ENCODE data around the gene TBL2. TPM values are rescaled to one million over a fixed set of nuclear protein-coding genes. Genes with fewer than 3 reads are reported as not detected.

The TBL2 gene
- total and polyA plus RNA-seq, 2 of the 4 experiments (the other 2 are of a cell fraction): 72.6 to 94.1 TPM

GRCh38 chr7:73611017-73611555 lies 32.7 kb upstream of the TBL2 start:
- no peak overlapping the region for H3K56ac ChIP-seq (ENCODE audit: extremely low read depth, insufficient read depth, low read length)
- no peaks in the 10 kb centered on the region; the same call in none of the 2 replicates for H4K20me1 ChIP-seq (ENCODE audit: insufficient read depth, low read length)
- no peaks in the 10 kb centered on the region for H3K9me3 ChIP-seq (ENCODE audit: control insufficient read depth, insufficient read depth, low read length)
- no peak overlapping the region for H4K91ac ChIP-seq (ENCODE audit: insufficient read depth, low read depth, low read length)
- H3K27ac ChIP-seq (ENCODE audit: insufficient read depth, low read length): no peak overlapping the region
- H3K4me1 ChIP-seq (ENCODE audit: control insufficient read depth, insufficient read depth, low read length): no peaks in the 10 kb centered on the region
- no peak overlapping the region for H2BK120ac ChIP-seq (ENCODE audit: low read depth, low read length)
- TF ChIP-seq MXI1 (IDR thresholded peaks at IDR 0.05; ENCODE audit: borderline replicate concordance, low read depth, low read length) (no peak), CHD1 (IDR thresholded peaks at IDR 0.05; ENCODE audit: low read depth, low read length) (no peak), MAFK (IDR thresholded peaks at IDR 0.05; ENCODE audit: low read depth, low read length) (no peak), SMC3 (IDR thresholded peaks at IDR 0.05; ENCODE audit: low read depth, low read length) (no peak), MAZ (IDR thresholded peaks at IDR 0.05; ENCODE audit: borderline replicate concordance, low read depth, low read length) (no peak), NFE2L2 (IDR thresholded peaks at IDR 0.05; ENCODE audit: low read depth, low read length) (no peak), RCOR1 (IDR thresholded peaks at IDR 0.05; ENCODE audit: insufficient replicate concordance, low read length) (no peak), BHLHE40 (IDR thresholded peaks at IDR 0.05; ENCODE audit: low read depth, low read length) (no peak), CEBPB (IDR thresholded peaks at IDR 0.05; ENCODE audit: low read depth, low read length) (no peak), FOS (IDR thresholded peaks at IDR 0.05; ENCODE audit: low read depth, low read length) (no peak), RAD21 (IDR thresholded peaks at IDR 0.05; ENCODE audit: low read length) (no peak), RFX5 (IDR thresholded peaks at IDR 0.05; ENCODE audit: low read depth, low read length) (no peak), POLR2A (IDR thresholded peaks at IDR 0.05; ENCODE audit: low read depth, low read length) (no peak)
- TF ChIP-seq, protein P1, sequence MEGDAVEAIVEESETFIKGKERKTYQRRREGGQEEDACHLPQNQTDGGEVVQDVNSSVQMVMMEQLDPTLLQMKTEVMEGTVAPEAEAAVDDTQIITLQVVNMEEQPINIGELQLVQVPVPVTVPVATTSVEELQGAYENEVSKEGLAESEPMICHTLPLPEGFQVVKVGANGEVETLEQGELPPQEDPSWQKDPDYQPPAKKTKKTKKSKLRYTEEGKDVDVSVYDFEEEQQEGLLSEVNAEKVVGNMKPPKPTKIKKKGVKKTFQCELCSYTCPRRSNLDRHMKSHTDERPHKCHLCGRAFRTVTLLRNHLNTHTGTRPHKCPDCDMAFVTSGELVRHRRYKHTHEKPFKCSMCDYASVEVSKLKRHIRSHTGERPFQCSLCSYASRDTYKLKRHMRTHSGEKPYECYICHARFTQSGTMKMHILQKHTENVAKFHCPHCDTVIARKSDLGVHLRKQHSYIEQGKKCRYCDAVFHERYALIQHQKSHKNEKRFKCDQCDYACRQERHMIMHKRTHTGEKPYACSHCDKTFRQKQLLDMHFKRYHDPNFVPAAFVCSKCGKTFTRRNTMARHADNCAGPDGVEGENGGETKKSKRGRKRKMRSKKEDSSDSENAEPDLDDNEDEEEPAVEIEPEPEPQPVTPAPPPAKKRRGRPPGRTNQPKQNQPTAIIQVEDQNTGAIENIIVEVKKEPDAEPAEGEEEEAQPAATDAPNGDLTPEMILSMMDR (conservative IDR thresholded peaks at IDR 0.05; ENCODE audit: low read depth, low read length): no peak
- TF ChIP-seq, protein P2, sequence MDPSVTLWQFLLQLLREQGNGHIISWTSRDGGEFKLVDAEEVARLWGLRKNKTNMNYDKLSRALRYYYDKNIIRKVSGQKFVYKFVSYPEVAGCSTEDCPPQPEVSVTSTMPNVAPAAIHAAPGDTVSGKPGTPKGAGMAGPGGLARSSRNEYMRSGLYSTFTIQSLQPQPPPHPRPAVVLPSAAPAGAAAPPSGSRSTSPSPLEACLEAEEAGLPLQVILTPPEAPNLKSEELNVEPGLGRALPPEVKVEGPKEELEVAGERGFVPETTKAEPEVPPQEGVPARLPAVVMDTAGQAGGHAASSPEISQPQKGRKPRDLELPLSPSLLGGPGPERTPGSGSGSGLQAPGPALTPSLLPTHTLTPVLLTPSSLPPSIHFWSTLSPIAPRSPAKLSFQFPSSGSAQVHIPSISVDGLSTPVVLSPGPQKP (IDR thresholded peaks at IDR 0.05; ENCODE audit: borderline replicate concordance, low read depth, low read length): no peak
- TF ChIP-seq, protein P3, sequence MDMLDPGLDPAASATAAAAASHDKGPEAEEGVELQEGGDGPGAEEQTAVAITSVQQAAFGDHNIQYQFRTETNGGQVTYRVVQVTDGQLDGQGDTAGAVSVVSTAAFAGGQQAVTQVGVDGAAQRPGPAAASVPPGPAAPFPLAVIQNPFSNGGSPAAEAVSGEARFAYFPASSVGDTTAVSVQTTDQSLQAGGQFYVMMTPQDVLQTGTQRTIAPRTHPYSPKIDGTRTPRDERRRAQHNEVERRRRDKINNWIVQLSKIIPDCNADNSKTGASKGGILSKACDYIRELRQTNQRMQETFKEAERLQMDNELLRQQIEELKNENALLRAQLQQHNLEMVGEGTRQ (IDR thresholded peaks at IDR 0.05; ENCODE audit: low read depth, low read length): no peak
- H3K9ac ChIP-seq (ENCODE audit: low read depth, low read length): no peak overlapping the region
- no TSS peak for BruUV-seq (replicated peaks)
- H4K8ac ChIP-seq (ENCODE audit: low read depth in 2 of 2, low read length in 2 of 2): no peak overlapping the region
- DNase-seq (no peak), ATAC-seq (ENCODE audit: low read depth) (no peak)
- no peak overlapping the region for H2BK20ac ChIP-seq (ENCODE audit: low read depth, low read length)
- H2BK5ac ChIP-seq (ENCODE audit: low read depth, low read length, poor library complexity, severe bottlenecking): no peak overlapping the region
- ChIA-PET CTCF (no interaction called here), POLR2A (ENCODE audit: unreplicated experiment) (no interaction called here)
- H3K4me2 ChIP-seq (ENCODE audit: low read depth, low read length): no peak overlapping the region
- peak overlapping the region; percentile 24 for H2AK9ac ChIP-seq (replicated peaks; ENCODE audit: low read depth, low read length, poor library complexity)
- WGBS, 2 experiments (ENCODE audit: extremely low coverage in 2 of 2, insufficient read length in 1 of 2): 81% methylated on average over 4 of the region's 11 CpGs; no CpG with 5 or more reads in 1 of the 2 experiments
- no peaks in the 10 kb centered on the region for H3K36me3 ChIP-seq (ENCODE audit: control insufficient read depth, insufficient read depth, low read length)
- H3K27me3 ChIP-seq (ENCODE audit: control insufficient read depth, insufficient read depth, low read length): peaks cover 17% of the 10 kb centered on the region
- H3K79me1 ChIP-seq (ENCODE audit: low read depth in 1 of 2, low read length in 2 of 2): no peaks in the 10 kb centered on the region
- H2AK5ac ChIP-seq (ENCODE audit: low read depth, low read length): no peak overlapping the region
- H2BK15ac ChIP-seq (ENCODE audit: low read depth, low read length): no peak overlapping the region
- in situ Hi-C loops (cut with MboI; ENCODE audit: low sequenced_read_pairs) (loop anchor here (10.0 kb wide), 1 partner anchor 244 kb away; no protein-coding TSS in a partner anchor), dilution Hi-C loops (cut with HindIII; ENCODE audit: low sequenced_read_pairs, unreplicated experiment) (no loop called here), intact Hi-C loops (cut with micrococcal nuclease) (no loop called here)
- H2AFZ ChIP-seq (replicated peaks; ENCODE audit: low read length, poor library complexity): peak overlapping the region; percentile 43
- H3K4ac ChIP-seq (ENCODE audit: low read depth, low read length): no peak overlapping the region
- no peak overlapping the region for H4K5ac ChIP-seq (ENCODE audit: low read depth, low read length)
- H3K14ac ChIP-seq (replicated peaks; ENCODE audit: low read depth, low read length): no peak overlapping the region
- H3K18ac ChIP-seq (ENCODE audit: low read depth, low read length): no peak overlapping the region
- H3K9me1 ChIP-seq (ENCODE audit: insufficient read depth, low read length): no peaks in the 10 kb centered on the region; the same call in 1 of the 2 replicates
- no peak overlapping the region for H3K23ac ChIP-seq (ENCODE audit: low read depth, low read length)
- H3K4me3 ChIP-seq (ENCODE audit: insufficient read depth, low read depth, low read length): no peak overlapping the region

All from IMR-90 (cell line).